Activated naive CD8-positive, alpha-beta T cell treated with anti-CD3 and anti-CD28 coated beads, Interleukin-2, amount 50 U/mL, for 16 hours (primary cell): ENCODE data around the gene TSPAN31.

ENCODE experiments used
- DNase-seq: peaks from one replicate; pipeline ENCODE4 v3.0.0-alpha.2; 2020; ENCODE audit warnings: low read depth, low spot score

Gene TSPAN31

DNA sequence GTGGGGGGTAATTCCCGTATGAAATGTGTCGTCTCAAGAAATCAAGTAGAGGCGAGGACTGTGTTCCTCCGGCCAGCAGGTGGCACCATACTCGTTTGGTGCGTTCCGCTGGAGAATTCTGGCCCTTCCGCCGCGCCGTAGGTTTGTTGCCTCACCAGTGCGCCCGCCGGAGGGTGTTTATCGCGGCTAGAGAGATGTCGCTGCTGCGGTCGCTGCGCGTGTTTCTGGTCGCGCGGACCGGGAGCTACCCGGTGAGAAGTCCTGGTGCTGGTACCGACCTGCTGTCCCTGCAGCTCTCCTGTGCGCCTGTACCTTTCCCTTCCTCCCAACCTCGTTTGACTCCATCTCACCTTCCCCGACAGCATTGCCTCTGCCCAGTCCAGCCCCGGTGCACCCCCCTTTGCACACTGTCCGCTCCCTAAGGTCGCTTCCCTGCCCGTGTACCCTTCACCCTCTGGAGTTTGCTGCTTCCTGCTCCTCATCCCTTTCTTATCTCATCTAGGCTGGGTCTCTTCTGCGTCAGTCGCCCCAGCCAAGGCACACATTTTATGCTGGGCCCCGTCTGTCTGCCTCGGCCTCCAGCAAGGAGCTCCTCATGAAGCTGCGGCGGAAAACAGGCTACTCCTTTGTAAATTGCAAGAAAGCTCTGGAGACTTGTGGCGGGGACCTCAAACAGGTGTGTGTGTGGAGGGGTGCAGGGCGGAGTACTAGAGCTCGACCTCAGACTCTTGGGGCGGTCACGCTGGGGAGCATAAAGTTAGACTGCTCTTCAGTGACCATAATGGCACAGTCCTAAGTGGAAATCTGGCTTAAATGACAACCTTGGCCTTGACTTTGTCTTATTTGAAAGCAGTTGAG, 38.0 kb downstream of the TSPAN31 start, which contains the start of gene TSFM:
TSFM (plus strand) TSS at position 180 of the 858 bp plus-strand sequence; CDS start at position 195, 15 bp downstream.
- peak; percentile 91 for DNase-seq

DNA sequence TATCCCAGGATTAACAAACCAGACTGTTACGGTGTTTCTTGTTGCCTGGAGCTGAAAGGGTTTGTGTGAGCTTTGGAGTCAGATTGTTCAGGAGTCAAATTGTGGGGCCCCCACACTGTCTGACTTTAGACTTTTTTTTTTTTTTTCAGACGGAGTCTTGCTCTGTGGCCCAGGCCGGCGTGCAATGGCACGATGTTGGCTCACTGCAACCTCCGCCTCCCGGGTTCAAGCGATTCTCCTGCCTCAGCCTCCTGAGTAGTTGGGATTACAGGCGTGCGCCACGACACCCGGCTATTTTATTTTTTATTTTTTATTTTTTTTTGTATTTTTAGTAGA, 38.6 kb downstream of the TSPAN31 start:
- no peak for DNase-seq

DNA sequence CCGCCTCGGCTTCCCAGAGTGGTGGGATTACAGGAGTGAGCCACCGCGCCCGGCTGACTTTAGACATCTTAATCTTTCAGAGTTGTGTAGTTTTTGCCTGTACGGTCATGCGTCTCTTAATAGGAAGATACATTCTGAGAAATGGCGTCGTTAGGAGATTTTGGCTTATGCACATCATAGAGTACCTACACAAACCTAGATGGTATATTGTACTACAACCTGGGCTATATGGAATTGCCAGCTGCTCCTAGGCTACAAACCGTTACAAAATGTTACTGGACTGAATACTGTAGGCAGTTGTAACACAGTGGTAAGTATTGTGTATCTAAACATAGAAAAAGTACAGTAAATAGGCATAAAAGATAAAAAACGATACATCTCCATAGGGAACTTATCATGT, 39.0 kb downstream of the TSPAN31 start:
- no peak for DNase-seq

DNA sequence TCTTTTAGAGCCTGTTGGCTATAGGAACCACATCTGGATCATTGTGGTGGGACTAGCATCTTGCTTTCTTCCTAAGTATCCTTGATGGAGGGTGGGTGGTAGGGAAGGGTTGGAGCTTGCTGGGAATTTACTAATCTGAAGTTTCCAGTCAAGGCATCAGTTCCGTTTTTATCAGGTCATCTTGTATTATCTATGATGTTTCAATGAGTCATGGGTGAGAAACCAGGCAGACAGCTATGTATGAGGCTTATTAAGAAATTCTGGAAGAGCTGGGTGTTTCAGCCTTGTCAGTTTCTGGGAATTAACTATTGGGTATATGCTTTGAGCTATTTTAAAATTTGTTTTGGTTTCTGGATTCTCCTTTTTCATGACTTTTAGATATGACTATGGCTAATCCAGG, 49.1 kb downstream of the TSPAN31 start:
- DNase-seq = no peak

DNA sequence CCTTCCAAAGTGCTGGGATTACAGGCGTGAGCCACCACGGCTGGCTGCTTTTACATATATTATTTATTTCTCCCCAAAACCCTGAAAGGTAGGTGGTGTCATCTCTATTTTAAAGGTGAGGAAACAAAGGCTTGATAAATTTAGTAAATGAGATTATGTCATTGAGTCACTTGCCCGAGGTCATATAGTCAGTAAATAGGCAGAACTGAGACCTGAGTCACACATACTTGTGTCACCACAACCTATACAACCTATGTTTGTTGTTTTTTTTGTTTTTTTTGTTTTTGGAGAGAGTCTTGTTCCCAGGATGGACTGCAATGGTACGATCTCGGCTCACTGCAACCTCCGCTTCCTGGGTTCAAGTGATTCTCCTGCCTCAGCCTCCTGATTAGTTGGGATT, 50.5 kb downstream of the TSPAN31 start:
- no peak for DNase-seq

DNA sequence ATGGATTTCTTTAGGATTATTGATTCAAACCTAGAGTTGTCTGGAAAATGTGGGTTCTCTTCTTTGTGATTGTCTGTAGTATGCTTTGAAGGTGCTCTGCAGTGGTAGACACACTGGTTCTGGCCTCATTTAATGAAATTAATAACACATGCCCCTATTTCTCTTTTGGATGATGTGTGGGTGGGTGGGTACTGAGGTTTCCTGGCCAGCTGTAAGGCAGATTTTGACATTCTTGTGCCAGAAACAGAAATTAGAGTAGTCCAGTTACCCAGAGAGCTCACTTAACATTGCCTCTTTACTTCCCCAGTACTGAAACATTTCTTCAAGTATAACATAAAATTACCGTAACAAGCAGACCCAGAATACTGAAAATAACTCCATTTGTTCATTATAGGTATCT, 52.2 kb downstream of the TSPAN31 start:
- no peak for DNase-seq

DNA sequence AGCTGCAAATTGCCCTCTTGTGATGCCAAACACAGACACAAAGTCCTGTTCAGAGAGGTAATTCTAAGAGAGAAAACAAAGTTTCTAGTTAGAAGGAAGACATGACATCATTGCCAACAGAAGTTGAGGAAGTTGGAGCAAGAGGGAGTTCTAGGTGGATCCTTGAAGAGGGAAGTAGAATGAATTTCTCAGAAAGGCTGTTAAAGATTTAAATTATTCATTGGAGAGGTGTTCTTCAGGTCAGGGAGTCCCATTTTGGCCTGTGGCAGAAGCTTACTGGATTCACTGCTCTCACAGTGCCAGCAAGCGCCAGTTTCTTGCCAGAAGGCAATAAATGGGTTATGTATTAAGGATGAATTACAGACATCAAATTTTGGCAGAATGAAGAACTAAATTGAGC, 53.1 kb downstream of the TSPAN31 start:
- no peak for DNase-seq
